GM21515 (cell line): ENCODE measurements around the gene PTPRQ.

Experiments used
- ATAC-seq: cut with Tn5 transposase; IDR thresholded peaks from one replicate; pipeline ENCODE4 v1.9.1; 2021; ENCODE audit not compliant: unreplicated experiment

PTPRQ gene

GRCh38 chr12:80698256-80698655 is 254.2 kb downstream of the PTPRQ start:
- ATAC-seq, result no peak

GRCh38 chr12:80698847-80699542 is 255.0 kb downstream of the PTPRQ start:
- ATAC-seq, result no peak

- no peak for ATAC-seq
Measured at GRCh38 chr12:80700327-80700726, 256.3 kb downstream of the PTPRQ start.

GRCh38 chr12:80701388-80701787 is 257.4 kb downstream of the PTPRQ start:
- ATAC-seq, result no peak

GRCh38 chr12:80702889-80703805 is 259.1 kb downstream of the PTPRQ start:
- peak; percentile 90 for ATAC-seq

GRCh38 chr12:80704420-80704819 is 260.4 kb downstream of the PTPRQ start:
- ATAC-seq, result no peak

GRCh38 chr12:80707126-80707829 is 263.2 kb downstream of the PTPRQ start, which contains the start of gene MYF6:
Gene MYF6, plus strand, starts transcription at chr12:80707634. Its CDS starts 86 bp downstream, at chr12:80707720.
- no peak for ATAC-seq

GRCh38 chr12:80707830-80708258 is 263.8 kb downstream of the PTPRQ start:
- no peak for ATAC-seq

GRCh38 chr12:80708259-80708974 is 264.4 kb downstream of the PTPRQ start:
- no peak for ATAC-seq

GRCh38 chr12:80708975-80709328 is 264.9 kb downstream of the PTPRQ start:
- no peak for ATAC-seq

GRCh38 chr12:80709811-80710726 is 266.0 kb downstream of the PTPRQ start:
- peak; percentile 64 for ATAC-seq

- peak; percentile 27 for ATAC-seq
Measured at GRCh38 chr12:80710727-80711449, 266.9 kb downstream of the PTPRQ start.

- ATAC-seq, result no peak
Measured at GRCh38 chr12:80711866-80712265, 267.8 kb downstream of the PTPRQ start.

GRCh38 chr12:80712866-80713265 is 268.8 kb downstream of the PTPRQ start:
- ATAC-seq, result no peak

GRCh38 chr12:80713419-80713818 is 269.4 kb downstream of the PTPRQ start:
- ATAC-seq, result no peak

- ATAC-seq, result no peak
Measured at GRCh38 chr12:80714055-80714454, 270.0 kb downstream of the PTPRQ start.

- no peak for ATAC-seq
Measured at GRCh38 chr12:80714846-80715245, 270.8 kb downstream of the PTPRQ start.

GRCh38 chr12:80715713-80716249 is 271.7 kb downstream of the PTPRQ start:
- ATAC-seq, result no peak
